Chondrocyte (in vitro differentiated cells): ENCODE data around the gene COL18A1. TPM values are rescaled to one million over a fixed set of nuclear protein-coding genes. Genes with fewer than 3 reads are reported as not detected.
A peak's percentile ranks its signal among the peaks of the same experiment; 100 is the strongest.

ENCODE experiments used
- DNase-seq: peaks from one replicate; pipeline ENCODE4 v3.0.0; 2021; ENCODE audit warnings: mixed read lengths, low spot score
- H3K27ac Mint-ChIP-seq: one replicate; pipeline ENCODE4 v1.8.0; 2021; ENCODE audit warnings: mild to moderate bottlenecking, moderate library complexity, mixed read lengths; ENCODE audit not compliant: unreplicated experiment
- H3K27me3 Mint-ChIP-seq: 2 replicates; pipeline ENCODE4 v1.8.0; 2021; ENCODE audit warnings: low read depth, mixed read lengths
- H3K36me3 Mint-ChIP-seq: 2 replicates; pipeline ENCODE4 v1.8.0; 2021; ENCODE audit warnings: low read depth, mixed read lengths
- H3K4me1 Mint-ChIP-seq: 2 replicates; pipeline ENCODE4 v1.8.0; 2021; ENCODE audit warnings: low read depth, mild to moderate bottlenecking, mixed read lengths
- H3K4me3 Mint-ChIP-seq: one replicate; pipeline ENCODE4 v1.8.0; 2021; ENCODE audit warnings: mild to moderate bottlenecking, moderate library complexity, mixed read lengths; ENCODE audit not compliant: unreplicated experiment
- H3K9me3 Mint-ChIP-seq: 2 replicates; pipeline ENCODE4 v1.8.0; 2021; ENCODE audit warnings: low read depth, mixed read lengths
- CTCF ChIP-seq: fragments of 200-600 bp; sonication (generic); IDR thresholded peaks from 2 replicates; pipeline ENCODE4 v1.5.0; 2021; ENCODE audit warnings: antibody characterized with exemption, mild to moderate bottlenecking, moderate library complexity
- total RNA-seq: library from RNA; stranded (reverse); gene quantifications from 3 replicates; pipeline ENCODE4 v1.2.1, GENCODE V29; 2021

Gene COL18A1
- total RNA-seq, 1 donor from 2014 or later, result 616 TPM

GRCh38 chr21:45551783-45552695, 147.1 kb downstream of the COL18A1 start:
- no peak for TF ChIP-seq CTCF
- Mint-ChIP-seq H3K4me1 (peaks cover 13% of the 10 kb centered on the region), H3K4me3 (no peak overlapping the region), H3K9me3 (no peaks in the 10 kb centered on the region), H3K27ac (no peak overlapping the region), H3K36me3 (no peaks in the 10 kb centered on the region), H3K27me3 (peaks cover 2% of the 10 kb centered on the region)
- no peak for DNase-seq

DNA sequence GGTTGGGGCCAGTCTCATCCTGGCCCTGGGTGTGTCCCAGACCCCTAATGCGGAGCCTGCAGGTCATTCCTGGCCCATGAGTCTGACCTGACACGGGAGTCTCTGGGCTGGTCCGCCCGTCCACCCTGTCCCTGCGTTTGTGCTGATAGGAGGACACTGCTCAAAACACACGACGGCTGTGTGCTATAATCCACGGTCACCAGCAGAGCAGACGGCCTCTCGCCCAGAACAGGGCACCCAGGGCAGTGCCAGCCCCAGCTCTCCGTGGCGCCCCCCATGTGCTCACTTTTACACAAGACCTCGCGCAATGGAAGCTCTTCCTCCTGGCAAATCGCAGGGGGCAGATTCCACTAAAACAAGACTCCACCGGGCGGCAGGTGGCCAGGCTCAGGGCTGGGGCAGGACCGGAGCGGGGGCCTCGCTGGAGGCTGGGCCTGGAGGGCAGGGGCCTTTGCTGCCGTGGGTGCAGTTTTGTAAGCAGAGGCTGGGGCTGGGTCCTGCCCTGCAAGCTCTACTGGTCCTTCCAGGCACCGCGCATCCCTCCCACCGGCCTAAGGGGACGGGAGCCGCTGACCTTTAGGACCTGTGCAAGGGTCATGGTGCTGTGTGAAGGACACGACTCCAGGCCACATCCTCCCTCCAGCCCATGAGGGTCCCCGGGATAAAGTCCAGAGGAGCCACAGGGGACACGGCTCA, 147.9 kb downstream of the COL18A1 start:
- Mint-ChIP-seq H3K4me3 (no peak overlapping the region), H3K36me3 (no peaks in the 10 kb centered on the region), H3K27ac (no peak overlapping the region), H3K4me1 (peaks cover 13% of the 10 kb centered on the region), H3K9me3 (no peaks in the 10 kb centered on the region), H3K27me3 (peaks cover 2% of the 10 kb centered on the region)
- no peak for TF ChIP-seq CTCF
- no peak for DNase-seq

DNA sequence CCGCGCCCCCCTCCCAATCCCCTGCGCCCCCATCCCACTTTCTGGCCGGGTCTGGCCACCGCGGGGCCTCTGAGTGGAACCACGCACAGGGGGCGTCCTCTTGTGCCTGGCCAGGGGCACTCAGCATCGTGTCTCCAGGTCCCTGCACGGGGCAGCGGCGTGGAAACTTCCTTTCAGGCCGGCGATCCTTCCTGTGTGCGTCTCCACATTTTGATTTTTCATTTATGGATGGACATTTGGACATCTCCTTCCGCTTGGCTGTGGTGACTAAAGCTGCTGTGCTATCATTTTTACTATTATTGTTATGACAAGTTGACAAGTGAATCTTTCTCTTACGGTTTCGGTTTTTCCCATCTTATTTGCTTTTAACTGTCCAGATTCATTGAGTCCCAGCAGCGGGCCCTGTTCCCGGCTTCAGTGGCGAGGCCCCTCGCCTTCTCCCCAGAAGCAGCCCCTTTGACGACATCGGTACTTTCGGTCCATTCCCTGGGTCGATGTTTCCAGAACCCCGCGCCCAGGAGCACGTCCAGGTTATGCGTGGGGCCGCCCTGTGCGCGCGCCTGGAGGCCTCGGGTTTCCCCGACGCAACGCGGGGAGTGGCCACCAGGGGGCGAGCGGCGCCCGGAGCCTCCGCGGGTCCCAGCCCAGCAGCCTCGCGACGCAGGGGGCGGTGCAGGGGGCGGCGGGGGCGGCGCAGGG, 149.7 kb downstream of the COL18A1 start:
- H3K9me3 Mint-ChIP-seq, result no peaks in the 10 kb centered on the region
- peak; percentile 85 for TF ChIP-seq CTCF

DNA sequence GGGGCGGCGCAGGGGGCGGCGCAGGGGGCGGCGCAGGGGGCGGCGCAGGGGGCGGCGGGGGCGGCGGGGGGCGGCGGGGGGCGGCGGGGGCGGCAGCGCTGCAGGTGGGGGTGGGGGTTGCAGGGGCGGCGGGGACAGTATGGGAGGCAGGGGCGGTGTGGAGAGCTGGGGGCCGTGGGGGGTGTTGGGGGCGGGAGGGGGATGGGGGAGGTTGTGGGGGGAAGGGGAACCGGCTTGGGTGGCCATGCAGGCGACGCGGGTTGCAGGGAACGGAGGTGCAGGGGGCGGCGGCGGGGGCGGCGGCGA, 150.2 kb downstream of the COL18A1 start:
- Mint-ChIP-seq H3K27ac (no peak overlapping the region), H3K36me3 (no peaks in the 10 kb centered on the region), H3K27me3 (peaks cover 6% of the 10 kb centered on the region), H3K4me3 (no peak overlapping the region), H3K4me1 (peaks cover 13% of the 10 kb centered on the region), H3K9me3 (no peaks in the 10 kb centered on the region)
- TF ChIP-seq CTCF, result no peak
- no peak for DNase-seq

More for the DNA sequence above, 149.7 kb downstream of the COL18A1 start:
- H3K4me1 Mint-ChIP-seq, result peaks cover 13% of the 10 kb centered on the region
- H3K27ac Mint-ChIP-seq, result peak overlapping the region; percentile 85
- H3K36me3 Mint-ChIP-seq, result no peaks in the 10 kb centered on the region
- peaks cover 6% of the 10 kb centered on the region for H3K27me3 Mint-ChIP-seq
- DNase-seq, result no peak
- peak overlapping the region; percentile 82 for H3K4me3 Mint-ChIP-seq
